ENCODE results near the gene MED25. TPM values are rescaled to one million over a fixed set of nuclear protein-coding genes. Genes with fewer than 3 reads are reported as not detected.

Gene MED25
- total and polyA plus RNA-seq, 2 of the 8 experiments (the other 6 are each of a cell fraction or from before 2014, with no cell fraction given), result 21.6 to 71.4 TPM

DNA sequence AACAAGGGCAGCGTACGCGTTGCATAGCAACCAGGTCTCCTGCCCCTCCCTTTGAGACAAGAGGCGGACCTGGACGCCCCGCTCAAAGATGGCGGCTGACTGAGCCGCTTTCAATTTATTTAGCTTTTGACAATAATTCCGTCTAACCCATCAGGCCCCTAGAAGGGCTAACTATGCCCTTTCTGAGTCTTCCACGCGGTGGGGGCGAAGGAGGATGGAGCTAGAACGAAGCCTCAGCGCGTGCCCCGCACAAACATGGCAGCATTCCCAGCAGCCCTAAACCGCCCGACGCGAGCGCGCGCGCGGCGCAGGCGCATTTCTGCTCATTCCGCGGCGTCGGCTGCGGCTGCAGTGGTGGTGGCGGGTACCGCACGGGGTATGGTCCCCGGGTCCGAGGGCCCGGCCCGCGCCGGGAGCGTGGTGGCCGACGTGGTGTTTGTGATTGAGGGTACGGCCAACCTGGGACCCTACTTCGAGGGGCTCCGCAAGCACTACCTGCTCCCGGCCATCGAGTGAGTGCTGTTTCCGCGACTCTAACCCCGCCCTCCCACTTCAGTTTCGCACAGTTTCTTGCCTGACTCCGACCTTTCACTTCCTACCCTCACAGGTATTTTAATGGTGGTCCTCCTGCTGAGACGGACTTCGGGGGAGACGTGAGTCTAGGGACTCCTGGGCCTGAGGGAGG is at the start of gene MED25 (continued):
- TF ChIP-seq MAX (IDR thresholded peaks at IDR 0.05) (peak; percentile 64), CTCF (IDR thresholded peaks at IDR 0.05; ENCODE audit: control extremely low read depth in 1 of 3, insufficient read depth in 1 of 3, low read depth in 1 of 3, low read length in 3 of 3) (no peak), CHD2 (IDR thresholded peaks at IDR 0.05; ENCODE audit: low read length) (no peak), SAP30 (IDR thresholded peaks at IDR 0.05; ENCODE audit: insufficient read depth, insufficient replicate concordance, low read length) (no peak), FOSL1 (IDR thresholded peaks at IDR 0.05; ENCODE audit: insufficient read depth, low read depth, low read length) (no peak), CEBPB (IDR thresholded peaks at IDR 0.05; ENCODE audit: low read depth, low read length) (no peak), PHF8 (conservative IDR thresholded peaks at IDR 0.05; ENCODE audit: low read depth, low read length) (peak; percentile 84), KDM5A (IDR thresholded peaks at IDR 0.05; ENCODE audit: low read length) (peak; percentile 68; the same call in 1 of the 2 replicates), BACH1 (IDR thresholded peaks at IDR 0.05; ENCODE audit: low read length) (no peak), JUN (IDR thresholded peaks at IDR 0.05; ENCODE audit: low read depth, low read length) (no peak), RBBP5 (IDR thresholded peaks at IDR 0.05; ENCODE audit: borderline replicate concordance, low read depth, low read length) (peak; percentile 91), TEAD4 (IDR thresholded peaks at IDR 0.05; ENCODE audit: low read depth, low read length) (0 out of 2 replicates have a peak, but pooled peaks have one; percentile 60), SP2 (IDR thresholded peaks at IDR 0.05; ENCODE audit: low read length) (no peak)
